GM12878 (cell line): ENCODE results near the gene OR56A4. TPM values are rescaled to one million over a fixed set of nuclear protein-coding genes. Genes with fewer than 3 reads are reported as not detected.

Experiments used
- ATAC-seq: fragments of 200-7000 bp; cut with Tn5 transposase; 3 replicates; pipeline ENCODE4 v1.9.1; 2020; ENCODE audit warnings: mild to moderate bottlenecking, moderate library complexity
- BruUV-seq: library from RNA; stranded (reverse); fragments of 400-500 nt; replicated peaks from 2 replicates; lab custom pipeline; 2021; lab: Mats Ljungman, UMichigan
- CTCF ChIA-PET: fragments of 300-600 bp; sonication (Branson Sonifier 250); formaldehyde crosslinking; extraction: SDS; loops from one replicate; lab custom pipeline; 2021; ENCODE audit warnings: inconsistent platforms; lab: Yijun Ruan, JAX
- POLR2A ChIA-PET: fragments of 350-600 bp; formaldehyde crosslinking; extraction: SDS; loops from one replicate; lab custom pipeline; 2021; ENCODE audit warnings: inconsistent platforms; lab: Charles Lee
- RAD21 ChIA-PET: fragments of 300-600 bp; sonication (Branson Sonifier 250); formaldehyde crosslinking; loops from one replicate; lab custom pipeline; 2023; ENCODE audit warnings: antibody characterized with exemption; ENCODE audit not compliant: unreplicated experiment; lab: Charles Lee
- SMC1A ChIA-PET: fragments of 300-600 bp; sonication (Branson Sonifier 250); formaldehyde crosslinking; loops from one replicate; lab custom pipeline; 2023; ENCODE audit not compliant: unreplicated experiment, uncharacterized antibody; lab: Charles Lee
- DNase-seq: peaks from one replicate; pipeline ENCODE4 v3.0.0-alpha.2; 2011; ENCODE audit warnings: low read depth, low spot score
- FAIRE-seq: peaks from 3 replicates; lab custom pipeline; 2011; peaks lifted over from hg19 to GRCh38; lab: Jason Lieb, UNC
- H2AFZ ChIP-seq: 2 replicates; pipeline ENCODE4 v1.6.0; 2011; ENCODE audit warnings: low read depth, low read length, control low read depth; ENCODE audit not compliant: control insufficient read depth
- H3K27ac ChIP-seq: 2 replicates; pipeline ENCODE4 v1.5.1; 2011; ENCODE audit warnings: control low read depth; ENCODE audit not compliant: control insufficient read depth, insufficient read depth
- H3K27me3 ChIP-seq, 2 experiments: replicated peaks in 1 of 2; 2 replicates each; pipeline versions ENCODE4 v1.6.0 to v1.6.1; 2011; ENCODE audit warnings: low read length in 1 of 2; ENCODE audit not compliant: control insufficient read depth in 2 of 2, insufficient read depth in 2 of 2
- H3K36me3 ChIP-seq, 2 experiments: 2 replicates each; pipeline ENCODE4 v1.5.1; 2011; ENCODE audit warnings: low read length in 1 of 2; ENCODE audit not compliant: control insufficient read depth in 2 of 2, insufficient read depth in 2 of 2
- H3K4me1 ChIP-seq: 2 replicates; pipeline ENCODE4 v1.6.1; 2011; ENCODE audit warnings: mild to moderate bottlenecking, low read length, moderate library complexity, mixed read lengths; ENCODE audit not compliant: control insufficient read depth, insufficient read depth
- H3K4me2 ChIP-seq: 2 replicates; pipeline ENCODE4 v1.6.0; 2011; ENCODE audit warnings: control low read depth; ENCODE audit not compliant: control insufficient read depth, insufficient read depth
- H3K4me3 ChIP-seq: fragments of 200-600 bp; sonication (generic); 2 replicates; pipeline ENCODE4 v1.5.1; 2016
- H3K79me2 ChIP-seq: 2 replicates; pipeline ENCODE4 v1.6.0; 2011; ENCODE audit warnings: low read length; ENCODE audit not compliant: control insufficient read depth, insufficient read depth
- H3K9ac ChIP-seq: 2 replicates; pipeline ENCODE4 v1.8.0; 2011; ENCODE audit warnings: low read length, control low read depth, mixed read lengths; ENCODE audit not compliant: control insufficient read depth, insufficient read depth
- H3K9me3 ChIP-seq: replicated peaks from 3 replicates; pipeline ENCODE4 v1.5.1; 2011; ENCODE audit warnings: mild to moderate bottlenecking, low read length; ENCODE audit not compliant: control insufficient read depth, insufficient read depth
- H4K20me1 ChIP-seq: 2 replicates; pipeline ENCODE4 v1.6.0; 2011; ENCODE audit not compliant: control insufficient read depth, insufficient read depth
- BCL11A ChIP-seq: IDR thresholded peaks from 2 replicates; pipeline ENCODE4 v1.6.1; 2011; ENCODE audit warnings: low read depth, low read length
- CBX3 ChIP-seq: fragments of 200-600 bp; sonication (generic); IDR thresholded peaks from 2 replicates; pipeline ENCODE4 v1.6.1; 2016; ENCODE audit warnings: low read depth, borderline replicate concordance
- CTCF ChIP-seq, 3 experiments: IDR thresholded peaks in 2 of 3; conservative IDR thresholded peaks in 1 of 3; 2 replicates each; pipeline ENCODE4 v1.5.1; 2011; ENCODE audit warnings: low read depth in 3 of 3, low read length in 3 of 3, mild to moderate bottlenecking in 3 of 3, control low read depth in 2 of 3, moderate library complexity in 2 of 3, inconsistent platforms in 1 of 3, mixed read lengths in 1 of 3; ENCODE audit not compliant: control insufficient read depth in 2 of 3, insufficient read depth in 1 of 3; ENCODE audit errors: extremely low read depth in 1 of 3
- EGR1 ChIP-seq, 2 experiments: IDR thresholded peaks; 1 replicate in 1 of 2; 2 replicates in 1 of 2; pipeline ENCODE4 v1.6.1; 2011 to 2012; ENCODE audit warnings: low read depth in 2 of 2, low read length in 2 of 2, borderline replicate concordance in 1 of 2, mild to moderate bottlenecking in 1 of 2, moderate library complexity in 1 of 2
- ELK1 ChIP-seq: IDR thresholded peaks from 2 replicates; pipeline ENCODE4 v1.6.1; 2012; ENCODE audit warnings: low read depth, low read length, improper control_type of control experiment
- KAT2A ChIP-seq: conservative IDR thresholded peaks from 2 replicates; pipeline ENCODE4 v1.6.1; 2011; ENCODE audit warnings: low read depth, low read length; ENCODE audit not compliant: control insufficient read depth
- KDM1A ChIP-seq: fragments of 200-600 bp; sonication (generic); IDR thresholded peaks from 2 replicates; pipeline ENCODE4 v1.6.1; 2016; ENCODE audit warnings: borderline replicate concordance
- LARP7 ChIP-seq: fragments of 450-650 bp; IDR thresholded peaks from 2 replicates; pipeline ENCODE4 v1.6.1; 2017; ENCODE audit warnings: mild to moderate bottlenecking
- NFYA ChIP-seq: IDR thresholded peaks from 2 replicates; pipeline ENCODE4 v1.6.1; 2011; ENCODE audit warnings: low read depth, mild to moderate bottlenecking, low read length, improper control_type of control experiment, borderline replicate concordance
- PAX8 ChIP-seq: fragments of 450-650 bp; IDR thresholded peaks from 2 replicates; pipeline ENCODE4 v1.6.1; 2017; ENCODE audit warnings: mild to moderate bottlenecking, moderate library complexity
- RAD21 ChIP-seq: IDR thresholded peaks from 2 replicates; pipeline ENCODE4 v1.6.1; 2011; ENCODE audit warnings: mild to moderate bottlenecking, low read depth, low read length, moderate library complexity; ENCODE audit not compliant: insufficient read depth
- RB1 ChIP-seq: fragments of 450-650 bp; formaldehyde crosslinking; IDR thresholded peaks from 2 replicates; pipeline ENCODE4 v1.6.1; 2017; ENCODE audit warnings: mild to moderate bottlenecking, borderline replicate concordance
- RCOR1 ChIP-seq: conservative IDR thresholded peaks from 2 replicates; pipeline ENCODE4 v1.6.1; 2012; ENCODE audit warnings: low read depth, low read length, improper control_type of control experiment
- SMARCA5 ChIP-seq: fragments of 450-650 bp; IDR thresholded peaks from 2 replicates; pipeline ENCODE4 v1.6.1; 2017; ENCODE audit warnings: mild to moderate bottlenecking
- STAT1 ChIP-seq: fragments of 450-650 bp; conservative IDR thresholded peaks from 2 replicates; pipeline ENCODE4 v1.6.1; 2014; ENCODE audit warnings: antibody characterized with exemption, mild to moderate bottlenecking
- SUZ12 ChIP-seq: fragments of 200-600 bp; sonication (generic); IDR thresholded peaks from one replicate; pipeline ENCODE4 v1.6.1; 2018; ENCODE audit warnings: antibody characterized with exemption, mild to moderate bottlenecking; ENCODE audit not compliant: unreplicated experiment
- TCF3 ChIP-seq: IDR thresholded peaks from 2 replicates; pipeline ENCODE4 v1.6.1; 2012; ENCODE audit warnings: low read depth, mild to moderate bottlenecking, low read length, borderline replicate concordance; ENCODE audit not compliant: insufficient read depth
- ZNF384 ChIP-seq: IDR thresholded peaks from 2 replicates; pipeline ENCODE4 v1.6.1; 2012; ENCODE audit warnings: low read depth, mild to moderate bottlenecking, low read length, improper control_type of control experiment, borderline replicate concordance
- WGBS: methylation state at CpG from one replicate; pipeline ENCODE4 v1.1.6; 2016; ENCODE audit warnings: low lambda C conversion rate; ENCODE audit not compliant: insufficient replicate concordance, insufficient coverage; ENCODE audit errors: missing lambda C conversion rate; 5-methylcytosine and 5-hydroxymethylcytosine counted together
- in situ Hi-C: fragments of 300-500 bp; cut with MboI; formaldehyde crosslinking; loops from 9 replicates; pipeline ENCODE4 v1.14.3; 2018; ENCODE audit warnings: mixed read lengths
- intact Hi-C: fragments of 100-400 bp; cut with micrococcal nuclease; formaldehyde crosslinking; loops from one replicate; pipeline ENCODE4 v1.14.2; 2022; ENCODE audit not compliant: unreplicated experiment
- polyA plus RNA-seq, 11 experiments: library from polyadenylated mRNA; depleted of rRNA in 4 of 11; unstranded in 6 of 11; stranded (reverse) in 5 of 11; fragments of >200 nt; fragmentation: Nextera tagmentation in 4 of 11; fragmentation: Illumina TruSeq in 1 of 11; extraction: Ambion mirVana in 4 of 11; extraction: Trizol in 1 of 11; gene quantifications; 1 replicate in 1 of 11; 2 replicates in 10 of 11; pipeline versions ENCODE4 v1.2.1 to v1.2.3, GENCODE V29; 2011 to 2016; ENCODE audit warnings: inconsistent platforms in 2 of 11, missing spikeins in 2 of 11, low read depth in 1 of 11
- total RNA-seq, 4 experiments: library from RNA; depleted of rRNA in 3 of 4; stranded (reverse); fragments of >200 nt in 3 of 4; fragmentation: Illumina TruSeq in 1 of 4; extraction: Trizol in 1 of 4; gene quantifications; 2 replicates each; pipeline versions ENCODE4 v1.2.1 to v1.2.3, GENCODE V29; 2013 to 2021
- TF ChIP-seq, protein P1 (sequence below): fragments of 450-650 bp; IDR thresholded peaks from 2 replicates; pipeline ENCODE4 v1.6.1; 2017; ENCODE audit warnings: mild to moderate bottlenecking, low read depth, inconsistent platforms; ENCODE audit not compliant: poor library complexity, severe bottlenecking

OR56A4 gene
- total and polyA plus RNA-seq, 10 of the 15 experiments (the other 5 are each of a cell fraction or from before 2014, with no cell fraction given) = not detected

GRCh38 chr11:5992604-5993251 lies 14.0 kb downstream of the OR56A4 start:
- no peak overlapping the region for H3K9ac ChIP-seq
- H3K27ac ChIP-seq = no peak overlapping the region
- H3K4me2 ChIP-seq = no peak overlapping the region
- H3K79me2 ChIP-seq = no peaks in the 10 kb centered on the region
- DNase-seq = no peak
- peak; percentile 52; the same call in 2 of the 3 replicates for ATAC-seq
- ChIA-PET RAD21 (interaction anchor here (0.9 to 1.3 kb wide), 2 partner anchors 313 to 370 kb away, joined by 3 read pairs; no protein-coding TSS in a partner anchor), POLR2A (no interaction called here), CTCF (interaction anchor here (0.6 to 1.9 kb wide), 6 partner anchors 17 to 1993 kb away, joined by 3 to 14 read pairs (median 4); no protein-coding TSS in a partner anchor), SMC1A (interaction anchor here (0.7 to 0.8 kb wide), 2 partner anchors 14 to 209 kb away, joined by 3 read pairs; partner anchors contain the start of gene OR56A4)
- H3K4me3 ChIP-seq = no peak overlapping the region
- H3K27me3 ChIP-seq = no peaks in the 10 kb centered on the region
- no peaks in the 10 kb centered on the region for H3K4me1 ChIP-seq
- H2AFZ ChIP-seq = no peak overlapping the region
- 18% methylated on average over 3 of the region's 3 CpGs for WGBS
- in situ Hi-C loops (no loop called here), intact Hi-C loops (no loop called here)
- FAIRE-seq = no peak
- H3K9me3 ChIP-seq = no peaks in the 10 kb centered on the region
- no peaks in the 10 kb centered on the region for H3K36me3 ChIP-seq
- no peaks in the 10 kb centered on the region for H4K20me1 ChIP-seq
- no TSS peak for BruUV-seq
- no peak for TF ChIP-seq ZNF384
- no peak for TF ChIP-seq RB1
- no peak for TF ChIP-seq CBX3
- no peak for TF ChIP-seq PAX8
- peak; percentile 43 to 55 (median 49); a peak in 5 of 6 replicates for TF ChIP-seq CTCF (IDR thresholded peaks at IDR 0.05 in 2 of 3, conservative IDR thresholded peaks at IDR 0.05 in 1 of 3; ENCODE audit: control insufficient read depth in 2 of 3, extremely low read depth in 1 of 3, insufficient read depth in 1 of 3, low read depth in 3 of 3, low read length in 3 of 3)
- TF ChIP-seq TCF3 = no peak
- TF ChIP-seq KDM1A = no peak
- TF ChIP-seq RCOR1 = no peak
- TF ChIP-seq SUZ12 = no peak
- TF ChIP-seq RAD21 = peak; percentile 37
- no peak for TF ChIP-seq KAT2A
- no peak for TF ChIP-seq NFYA
- TF ChIP-seq, protein P1, sequence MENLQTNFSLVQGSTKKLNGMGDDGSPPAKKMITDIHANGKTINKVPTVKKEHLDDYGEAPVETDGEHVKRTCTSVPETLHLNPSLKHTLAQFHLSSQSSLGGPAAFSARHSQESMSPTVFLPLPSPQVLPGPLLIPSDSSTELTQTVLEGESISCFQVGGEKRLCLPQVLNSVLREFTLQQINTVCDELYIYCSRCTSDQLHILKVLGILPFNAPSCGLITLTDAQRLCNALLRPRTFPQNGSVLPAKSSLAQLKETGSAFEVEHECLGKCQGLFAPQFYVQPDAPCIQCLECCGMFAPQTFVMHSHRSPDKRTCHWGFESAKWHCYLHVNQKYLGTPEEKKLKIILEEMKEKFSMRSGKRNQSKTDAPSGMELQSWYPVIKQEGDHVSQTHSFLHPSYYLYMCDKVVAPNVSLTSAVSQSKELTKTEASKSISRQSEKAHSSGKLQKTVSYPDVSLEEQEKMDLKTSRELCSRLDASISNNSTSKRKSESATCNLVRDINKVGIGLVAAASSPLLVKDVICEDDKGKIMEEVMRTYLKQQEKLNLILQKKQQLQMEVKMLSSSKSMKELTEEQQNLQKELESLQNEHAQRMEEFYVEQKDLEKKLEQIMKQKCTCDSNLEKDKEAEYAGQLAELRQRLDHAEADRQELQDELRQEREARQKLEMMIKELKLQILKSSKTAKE = no peak
- no peak for TF ChIP-seq SMARCA5
- no peak for TF ChIP-seq STAT1
- TF ChIP-seq LARP7 = no peak
- no peak for TF ChIP-seq ELK1
- no peak for TF ChIP-seq EGR1 (IDR thresholded peaks at IDR 0.05; ENCODE audit: borderline replicate concordance in 1 of 2, low read depth in 2 of 2, low read length in 2 of 2)
- TF ChIP-seq BCL11A = no peak
